Neuronal stem cell (in vitro differentiated cells): Measurements from ENCODE around the gene RAD51C.

Source experiments
- DNase-seq: peaks from one replicate; pipeline ENCODE4 v3.0.0-alpha.2; 2013; ENCODE audit warnings: low spot score
- H2AFZ ChIP-seq: one replicate; pipeline ENCODE4 v1.6.1; 2013; ENCODE audit warnings: mild to moderate bottlenecking, low read length, inconsistent platforms
- H2AK5ac ChIP-seq: 2 replicates; pipeline ENCODE4 v1.6.1; 2013; ENCODE audit warnings: low read depth, mild to moderate bottlenecking, inconsistent platforms, low read length, moderate library complexity, mixed read lengths
- H2BK120ac ChIP-seq: 2 replicates; pipeline ENCODE4 v1.6.1; 2013; ENCODE audit warnings: low read depth, mild to moderate bottlenecking, inconsistent platforms, low read length, moderate library complexity, mixed read lengths
- H2BK12ac ChIP-seq: one replicate; pipeline ENCODE4 v1.6.1; 2013; ENCODE audit warnings: low read length, inconsistent platforms
- H2BK15ac ChIP-seq: 2 replicates; pipeline ENCODE4 v1.6.1; 2013; ENCODE audit warnings: mild to moderate bottlenecking, low read length, inconsistent platforms, mixed read lengths
- H2BK5ac ChIP-seq: one replicate; pipeline ENCODE4 v1.6.1; 2013; ENCODE audit warnings: inconsistent platforms, mild to moderate bottlenecking, low read length, moderate library complexity
- H3K14ac ChIP-seq: one replicate; pipeline ENCODE4 v1.6.1; 2013; ENCODE audit warnings: low read length, inconsistent platforms
- H3K18ac ChIP-seq: 2 replicates; pipeline ENCODE4 v1.6.1; 2013; ENCODE audit warnings: low read length, inconsistent platforms
- H3K23ac ChIP-seq: 2 replicates; pipeline ENCODE4 v1.6.1; 2013; ENCODE audit warnings: low read depth, mild to moderate bottlenecking, mixed read lengths, low read length, inconsistent platforms; ENCODE audit not compliant: poor library complexity
- H3K27ac ChIP-seq: replicated peaks from 3 replicates; pipeline ENCODE4 v1.5.1; 2013; ENCODE audit warnings: low read length, inconsistent platforms
- H3K27me3 ChIP-seq, 3 experiments: 2 replicates each; pipeline ENCODE4 v1.6.1; 2013; ENCODE audit warnings: low read length in 3 of 3, mild to moderate bottlenecking in 2 of 3, inconsistent platforms in 1 of 3, low read depth in 1 of 3, mixed read lengths in 1 of 3, moderate library complexity in 1 of 3; ENCODE audit not compliant: control insufficient read depth in 3 of 3, insufficient read depth in 3 of 3
- H3K36me3 ChIP-seq, 2 donors: replicated peaks in 1 of 2; 2 replicates each; pipeline ENCODE4 v1.6.1; 2013; ENCODE audit warnings: low read length in 2 of 2; ENCODE audit not compliant: control insufficient read depth in 2 of 2, insufficient read depth in 2 of 2
- H3K4ac ChIP-seq: 2 replicates; pipeline ENCODE4 v1.6.1; 2013; ENCODE audit warnings: inconsistent platforms, mild to moderate bottlenecking, low read length, moderate library complexity
- H3K4me1 ChIP-seq, 2 donors: 1 replicate in 1 of 2; 2 replicates in 1 of 2; pipeline ENCODE4 v1.6.1; 2013; ENCODE audit warnings: low read length in 2 of 2, low read depth in 1 of 2; ENCODE audit not compliant: control insufficient read depth in 2 of 2, insufficient read depth in 1 of 2
- H3K4me2 ChIP-seq: one replicate; pipeline ENCODE4 v1.6.1; 2013; ENCODE audit warnings: mild to moderate bottlenecking, low read length, inconsistent platforms; ENCODE audit not compliant: insufficient read depth, poor library complexity, severe bottlenecking
- H3K4me3 ChIP-seq, 2 donors: 2 replicates each; pipeline ENCODE4 v1.5.1; 2013; ENCODE audit warnings: low read length in 2 of 2, mild to moderate bottlenecking in 2 of 2, inconsistent platforms in 1 of 2, moderate library complexity in 1 of 2
- H3K79me1 ChIP-seq: one replicate; pipeline ENCODE4 v1.6.1; 2013; ENCODE audit warnings: low read depth, mild to moderate bottlenecking, inconsistent platforms, low read length, moderate library complexity
- H3K9ac ChIP-seq: one replicate; pipeline ENCODE4 v1.6.1; 2013; ENCODE audit warnings: mild to moderate bottlenecking, low read depth, low read length, inconsistent platforms; ENCODE audit not compliant: poor library complexity
- H3K9me3 ChIP-seq, 2 donors: replicated peaks in 1 of 2; 2 replicates each; pipeline versions ENCODE3 to v1.6.1; 2013; ENCODE audit warnings: low read length in 2 of 2, mild to moderate bottlenecking in 2 of 2, inconsistent platforms in 1 of 2, low read depth in 1 of 2, mixed read lengths in 1 of 2, moderate library complexity in 1 of 2; ENCODE audit not compliant: control insufficient read depth in 2 of 2, insufficient read depth in 1 of 2
- H4K8ac ChIP-seq: one replicate; pipeline ENCODE4 v1.6.1; 2013; ENCODE audit warnings: low read depth, mild to moderate bottlenecking, inconsistent platforms, low read length, moderate library complexity
- H4K91ac ChIP-seq: one replicate; pipeline ENCODE4 v1.6.1; 2013; ENCODE audit warnings: low read length, low read depth, mild to moderate bottlenecking, inconsistent platforms; ENCODE audit not compliant: poor library complexity
- WGBS, 2 donors: extraction: QIAGEN DNeasy Blood & Tissue Kit; methylation state at CpG; one replicate each; pipeline ENCODE4 v1.1.7; 2013; ENCODE audit warnings: missing lambda C conversion rate in 2 of 2, mixed read lengths in 1 of 2; ENCODE audit not compliant: insufficient read length in 2 of 2, insufficient replicate concordance in 1 of 2; ENCODE audit errors: extremely low coverage in 2 of 2; 5-methylcytosine and 5-hydroxymethylcytosine counted together

Gene RAD51C

GRCh38 chr17:58734040-58734439 lies 41.6 kb downstream of the RAD51C start:
- Histone ChIP-seq H3K18ac (no peak overlapping the region), H3K4ac (no peak overlapping the region), H3K36me3 (peaks cover 0 to 18% of the 10 kb centered on the region in 2 donors), H4K8ac (no peak overlapping the region), H3K9me3 (no peaks in the 10 kb centered on the region), H4K91ac (no peak overlapping the region), H2AK5ac (no peak overlapping the region), H3K27me3 (no peaks in the 10 kb centered on the region), H3K4me2 (no peak overlapping the region), H3K4me1 (no peaks in the 10 kb centered on the region), H2BK15ac (no peak overlapping the region), H3K23ac (no peak overlapping the region), H2BK5ac (no peak overlapping the region), H3K9ac (no peak overlapping the region), H3K14ac (no peak overlapping the region), H3K27ac (no peak overlapping the region), H2AFZ (no peak overlapping the region), H3K79me1 (no peaks in the 10 kb centered on the region), H3K4me3 (no peak overlapping the region), H2BK120ac (no peak overlapping the region), H2BK12ac (no peak overlapping the region)
- no peak for DNase-seq
- no CpG with 5 or more reads among the region's 3 CpGs for WGBS, 2 donors

GRCh38 chr17:58734811-58735210 lies 42.4 kb downstream of the RAD51C start:
- Histone ChIP-seq H2AK5ac (no peak overlapping the region), H3K9ac (no peak overlapping the region), H2BK5ac (no peak overlapping the region), H3K4me3 (no peak overlapping the region), H3K4me2 (no peak overlapping the region), H3K23ac (no peak overlapping the region), H3K36me3 (peaks cover 0 to 18% of the 10 kb centered on the region in 2 donors), H3K14ac (no peak overlapping the region), H3K9me3 (no peaks in the 10 kb centered on the region), H3K18ac (no peak overlapping the region), H3K79me1 (no peaks in the 10 kb centered on the region), H2AFZ (no peak overlapping the region), H3K4ac (no peak overlapping the region), H2BK120ac (no peak overlapping the region), H4K91ac (no peak overlapping the region), H3K4me1 (no peaks in the 10 kb centered on the region), H2BK12ac (no peak overlapping the region), H2BK15ac (no peak overlapping the region), H3K27me3 (no peaks in the 10 kb centered on the region), H4K8ac (no peak overlapping the region), H3K27ac (no peak overlapping the region)
- no CpG with 5 or more reads among the region's 3 CpGs for WGBS, 2 donors
- no peak for DNase-seq

GRCh38 chr17:58741121-58741625 lies 48.8 kb downstream of the RAD51C start:
- no peak overlapping the region for H4K8ac ChIP-seq
- no peak overlapping the region for H2AFZ ChIP-seq
- H3K4ac ChIP-seq: no peak overlapping the region
- no peak overlapping the region for H3K23ac ChIP-seq
- H4K91ac ChIP-seq: no peak overlapping the region
- no peak overlapping the region for H2AK5ac ChIP-seq
- no peaks in the 10 kb centered on the region for H3K9me3 ChIP-seq
- H3K36me3 ChIP-seq: no peaks in the 10 kb centered on the region
- no CpG with 5 or more reads among the region's 8 CpGs for WGBS, 2 donors
- no peak overlapping the region for H3K18ac ChIP-seq
- DNase-seq: no peak
- H2BK5ac ChIP-seq: no peak overlapping the region
- H3K4me3 ChIP-seq: no peak overlapping the region
- H2BK15ac ChIP-seq: no peak overlapping the region
- H3K14ac ChIP-seq: no peak overlapping the region
- no peak overlapping the region for H2BK120ac ChIP-seq
- no peaks in the 10 kb centered on the region for H3K27me3 ChIP-seq
- no peaks in the 10 kb centered on the region for H3K4me1 ChIP-seq
- H3K9ac ChIP-seq: no peak overlapping the region
- H3K4me2 ChIP-seq: no peak overlapping the region
- no peak overlapping the region for H3K27ac ChIP-seq
- H3K79me1 ChIP-seq: no peaks in the 10 kb centered on the region
- H2BK12ac ChIP-seq: no peak overlapping the region

GRCh38 chr17:58747674-58748073 lies 55.3 kb downstream of the RAD51C start:
- no peak overlapping the region for H3K4me2 ChIP-seq
- no peak for DNase-seq
- H4K91ac ChIP-seq: no peak overlapping the region
- H3K4ac ChIP-seq: no peak overlapping the region
- H3K9ac ChIP-seq: no peak overlapping the region
- no peak overlapping the region for H3K14ac ChIP-seq
- H3K23ac ChIP-seq: no peak overlapping the region
- H3K36me3 ChIP-seq: no peaks in the 10 kb centered on the region
- H4K8ac ChIP-seq: no peak overlapping the region
- WGBS, 2 donors: no CpG with 5 or more reads among the region's 1 CpG
- H3K27ac ChIP-seq: no peak overlapping the region
- H3K79me1 ChIP-seq: no peaks in the 10 kb centered on the region
- no peak overlapping the region for H3K18ac ChIP-seq
- H3K9me3 ChIP-seq: no peaks in the 10 kb centered on the region
- no peak overlapping the region for H2AK5ac ChIP-seq
- H2BK5ac ChIP-seq: no peak overlapping the region
- no peak overlapping the region for H2AFZ ChIP-seq
- H2BK15ac ChIP-seq: no peak overlapping the region
- H3K27me3 ChIP-seq: no peaks in the 10 kb centered on the region
- H3K4me1 ChIP-seq: no peaks in the 10 kb centered on the region
- no peak overlapping the region for H2BK120ac ChIP-seq
- H2BK12ac ChIP-seq: no peak overlapping the region
- no peak overlapping the region for H3K4me3 ChIP-seq
